ENCODE results near the gene SELENOI.

The SELENOI gene

GRCh38 chr2:26407526-26407925 lies 61.6 kb downstream of the SELENOI start:
- DNase-seq (ENCODE audit: low read depth, low spot score) = no peak
- ChIA-PET CTCF (no interaction called here), POLR2A (no interaction called here)
- H3K4me3 ChIP-seq (ENCODE audit: low read depth, low read length) = no peak overlapping the region
- TF ChIP-seq CTCF (IDR thresholded peaks at IDR 0.05; ENCODE audit: insufficient read depth, low read length, missing control alignments) = no peak

GRCh38 chr2:26409785-26410184 lies 63.8 kb downstream of the SELENOI start:
- no peak for DNase-seq (ENCODE audit: low read depth, low spot score)
- CTCF ChIA-PET = interaction anchor here (1.9 kb wide), 1 partner anchor 168 kb away, joined by 7 read pairs; no protein-coding TSS in a partner anchor
- no peak for TF ChIP-seq CTCF (IDR thresholded peaks at IDR 0.05; ENCODE audit: insufficient read depth, low read length, missing control alignments)
- H3K4me3 ChIP-seq (ENCODE audit: low read depth, low read length) = no peak overlapping the region
- POLR2A ChIA-PET = no interaction called here

- POLR2A ChIA-PET = no interaction called here
Measured at GRCh38 chr2:26410764-26411243, 64.9 kb downstream of the SELENOI start.

GRCh38 chr2:26411419-26411818 lies 65.5 kb downstream of the SELENOI start:
- no peak overlapping the region for H3K4me3 ChIP-seq (ENCODE audit: low read depth, low read length)
- TF ChIP-seq CTCF (IDR thresholded peaks at IDR 0.05; ENCODE audit: insufficient read depth, low read length, missing control alignments) = no peak
- POLR2A ChIA-PET = no interaction called here
- CTCF ChIA-PET = no interaction called here
- DNase-seq (ENCODE audit: low read depth, low spot score) = no peak

More at GRCh38 chr2:26410764-26411243, 64.9 kb downstream of the SELENOI start:
- DNase-seq (ENCODE audit: low read depth, low spot score) = no peak
- no peak overlapping the region for H3K4me3 ChIP-seq (ENCODE audit: low read depth, low read length)
- CTCF ChIA-PET = no interaction called here
- no peak for TF ChIP-seq CTCF (IDR thresholded peaks at IDR 0.05; ENCODE audit: insufficient read depth, low read length, missing control alignments)

DNA sequence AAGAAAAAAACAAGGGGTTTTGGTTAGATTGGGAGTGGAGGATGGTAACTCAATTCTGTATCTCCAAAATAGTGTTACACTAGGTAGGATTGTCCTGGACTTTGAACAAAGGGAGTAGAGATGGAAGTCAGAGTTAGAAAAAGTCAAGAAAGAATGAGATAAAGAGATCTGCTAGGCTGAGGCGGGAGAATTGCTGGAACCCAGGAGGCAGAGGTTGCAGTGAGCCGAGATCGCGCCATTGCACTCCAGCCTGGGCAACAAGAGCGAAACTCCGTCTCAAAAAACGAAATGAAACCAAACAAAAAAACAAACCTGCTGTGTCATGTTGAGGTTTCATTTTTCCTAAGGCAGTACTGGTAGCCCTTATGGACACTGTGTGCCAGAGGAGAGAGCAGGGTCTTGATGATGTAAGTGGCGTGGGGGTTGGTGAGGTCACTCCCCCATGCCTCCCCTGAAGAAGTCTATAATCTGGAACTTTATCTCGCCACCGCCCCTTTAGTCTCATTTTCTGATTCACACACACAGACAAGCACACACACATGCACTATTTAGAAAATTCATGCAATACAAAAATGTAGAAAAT lies 66.2 kb downstream of the SELENOI start:
- ChIA-PET POLR2A (no interaction called here), CTCF (no interaction called here)
- TF ChIP-seq CTCF (IDR thresholded peaks at IDR 0.05; ENCODE audit: insufficient read depth, low read length, missing control alignments) = no peak
- no peak for DNase-seq (ENCODE audit: low read depth, low spot score)
- no peak overlapping the region for H3K4me3 ChIP-seq (ENCODE audit: low read depth, low read length)

GRCh38 chr2:26414311-26414710 lies 68.4 kb downstream of the SELENOI start:
- POLR2A ChIA-PET = no interaction called here
- DNase-seq (ENCODE audit: low read depth, low spot score) = no peak
- H3K4me3 ChIP-seq (ENCODE audit: low read depth, low read length) = no peak overlapping the region
- no peak for TF ChIP-seq CTCF (IDR thresholded peaks at IDR 0.05; ENCODE audit: insufficient read depth, low read length, missing control alignments)
- CTCF ChIA-PET = interaction anchor here (0.9 to 1.1 kb wide), 2 partner anchors 48 to 164 kb away, joined by 3 to 4 read pairs; no protein-coding TSS in a partner anchor

All from AG04449 (cell line).